ENCODE results near the gene DNAJB8. TPM values are rescaled to one million over a fixed set of nuclear protein-coding genes. Genes with fewer than 3 reads are reported as not detected.

The DNAJB8 gene
- total and polyA plus RNA-seq, 9 of the 15 experiments (the other 6 are each of a cell fraction or from before 2014, with no cell fraction given): not detected

DNA sequence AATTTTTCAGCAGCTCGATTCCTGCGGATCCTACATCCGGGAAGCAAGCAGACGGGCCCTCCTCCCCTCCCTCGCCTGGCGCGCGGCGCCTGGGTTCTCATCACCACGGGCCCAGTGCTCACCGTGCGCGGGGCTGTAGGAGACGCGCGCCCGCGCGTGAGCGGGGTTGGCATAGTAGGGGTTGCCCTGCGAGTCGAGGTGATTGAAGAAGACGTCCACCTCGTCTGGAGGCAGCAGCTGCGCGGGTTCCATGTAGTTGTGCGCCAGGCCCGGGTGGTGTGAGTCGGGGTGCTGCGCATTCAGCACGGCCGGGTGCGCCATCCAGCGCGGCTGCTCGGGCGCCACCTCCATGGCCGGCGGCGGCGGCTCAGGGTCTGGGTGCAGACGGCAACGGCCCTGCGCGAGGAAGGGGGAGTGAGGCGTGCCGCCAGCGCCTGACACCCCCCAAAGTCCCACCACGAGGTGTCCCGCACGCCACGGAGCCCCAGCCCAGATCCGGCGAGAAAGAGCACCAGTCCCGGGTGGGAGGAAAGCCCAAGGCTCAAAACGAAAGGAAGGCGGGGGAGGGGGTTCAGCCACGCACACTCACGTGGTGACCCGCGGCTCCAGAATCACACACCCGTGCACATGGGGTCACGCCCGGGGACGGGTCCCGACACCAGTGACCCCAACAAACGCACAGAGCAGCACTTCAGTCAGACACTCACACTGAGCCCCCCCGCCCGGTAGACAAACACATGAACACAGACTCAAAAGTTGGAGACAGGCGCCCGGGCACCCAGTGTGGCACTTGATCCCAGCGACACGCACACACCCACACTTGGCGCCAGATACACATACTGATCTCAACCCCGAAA is 20.2 kb upstream of the DNAJB8 start:
- Histone ChIP-seq H4K20me1 (replicated peaks; ENCODE audit: control insufficient read depth, insufficient read depth, low read length) (peaks cover 26% of the 10 kb centered on the region), H3K9ac (ENCODE audit: insufficient read depth in 1 of 2, low read depth in 2 of 2, low read length in 2 of 2) (peak overlapping the region; percentile 98), H3K9me1 (ENCODE audit: control insufficient read depth, insufficient read depth, low read length) (no peaks in the 10 kb centered on the region), H3K79me2 (ENCODE audit: control insufficient read depth, insufficient read depth, low read length) (peaks cover 100% of the 10 kb centered on the region), H3K4me3 (peak overlapping the region; percentile 98), H3K27me3 (ENCODE audit: control insufficient read depth in 2 of 2, insufficient read depth in 2 of 2, low read length in 2 of 2) (no peaks in the 10 kb centered on the region), H3K4me1 (replicated peaks in 1 of 2; ENCODE audit: control insufficient read depth in 2 of 2, insufficient read depth in 2 of 2, low read length in 2 of 2) (peaks cover 13 to 72% of the 10 kb centered on the region in 2 experiments; a peak in 3 of 5 replicates), H3K9me3 (replicated peaks; ENCODE audit: control insufficient read depth, insufficient read depth, low read depth, low read length) (no peaks in the 10 kb centered on the region), H3K27ac (ENCODE audit: extremely low read depth, low read depth, low read length) (peak overlapping the region; percentile 98), H2AFZ (ENCODE audit: low read depth, low read length) (no peak overlapping the region), H3K36me3 (ENCODE audit: control insufficient read depth, insufficient read depth, low read length) (peaks cover 78% of the 10 kb centered on the region), H3K4me2 (ENCODE audit: insufficient read depth, low read length) (peak overlapping the region; percentile 92)
- ChIA-PET POLR2A (interaction anchor here (0.5 to 1.6 kb wide), 7 partner anchors 9 to 405 kb away, joined by 3 to 6 read pairs (median 3); no protein-coding TSS in a partner anchor), CTCF (ENCODE audit: low intra/inter-chr PET ratio) (no interaction called here)
- 2% methylated on average over 29 of the region's 75 CpGs for WGBS (ENCODE audit: insufficient coverage, low coverage, missing lambda C conversion rate)
- TSS peak; percentile 49 for BruUV-seq (replicated peaks)
- ATAC-seq (no peak), DNase-seq (ENCODE audit: extremely low read depth in 1 of 4, low spot score in 3 of 4) (peak in 2 of 4 experiments; percentile 27 to 57), FAIRE-seq (peak; percentile 29)
- in situ Hi-C loops (cut with MboI): no loop called here
- intact Hi-C loops (cut with micrococcal nuclease): loop anchor here (5.0 kb wide), 1 partner anchor 60 kb away; no protein-coding TSS in a partner anchor
- no peak for TF ChIP-seq DPF2 (IDR thresholded peaks at IDR 0.05)
- no peak for TF ChIP-seq MCM2 (IDR thresholded peaks at IDR 0.05; ENCODE audit: low read depth)
- no peak for TF ChIP-seq ZNF212 (CRISPR knock-in tag; IDR thresholded peaks at IDR 0.05)
- TF ChIP-seq RBFOX2 (IDR thresholded peaks at IDR 0.05; ENCODE audit: low read depth, low read length): peak; percentile 75
- TF ChIP-seq POLR3A (IDR thresholded peaks at IDR 0.05; ENCODE audit: borderline replicate concordance, extremely low read depth, insufficient read depth, insufficient read length): no peak
- TF ChIP-seq KDM4B (IDR thresholded peaks at IDR 0.05; ENCODE audit: borderline replicate concordance in 2 of 2, low read depth in 1 of 2): peak in 1 of 2 experiments; percentile 23; a peak in 1 of 4 replicates
- peak; percentile 75 for TF ChIP-seq HMGN3 (IDR thresholded peaks at IDR 0.05; ENCODE audit: borderline replicate concordance, extremely low read depth, insufficient read length, low read depth, low read length)
- TF ChIP-seq ZNF133 (CRISPR knock-in tag; IDR thresholded peaks at IDR 0.05): no peak
- TF ChIP-seq XRCC4 (IDR thresholded peaks at IDR 0.05; ENCODE audit: extremely low read depth, insufficient read depth, insufficient read length): no peak
- TF ChIP-seq COPS2 (conservative IDR thresholded peaks at IDR 0.05): no peak
- TF ChIP-seq NR2C1 (IDR thresholded peaks at IDR 0.05): no peak
- TF ChIP-seq NR2C1 (tag; IDR thresholded peaks at IDR 0.05): no peak
- TF ChIP-seq KDM5B (IDR thresholded peaks at IDR 0.05; ENCODE audit: insufficient replicate concordance, low read depth, low read length): peak; percentile 37
- TF ChIP-seq RBBP5 (IDR thresholded peaks at IDR 0.05; ENCODE audit: borderline replicate concordance, insufficient read depth, low read length, poor library complexity, severe bottlenecking): peak; percentile 83
- TF ChIP-seq U2AF1 (optimal IDR thresholded peaks at IDR 0.05; ENCODE audit: low read depth, low read length): peak; percentile 29
- peak; percentile 59 to 63; a peak in 3 of 4 replicates for TF ChIP-seq NRF1 (conservative IDR thresholded peaks at IDR 0.05 in 1 of 2, IDR thresholded peaks at IDR 0.05 in 1 of 2)
- peak; percentile 45 for TF ChIP-seq SAP30 (IDR thresholded peaks at IDR 0.05; ENCODE audit: borderline replicate concordance, insufficient read depth, low read depth, low read length, poor library complexity, severe bottlenecking)
- TF ChIP-seq ZNF232 (CRISPR knock-in tag; IDR thresholded peaks at IDR 0.05): no peak
- peak; percentile 35; the same call in 1 of the 2 replicates for TF ChIP-seq BHLHE40 (IDR thresholded peaks at IDR 0.05; ENCODE audit: low read length)
- TF ChIP-seq FIP1L1 (IDR thresholded peaks at IDR 0.05; ENCODE audit: low read depth, low read length, poor library complexity, severe bottlenecking): peak; percentile 48
- TF ChIP-seq HDAC1 (IDR thresholded peaks at IDR 0.05): no peak
- TF ChIP-seq SRSF3 (IDR thresholded peaks at IDR 0.05; ENCODE audit: insufficient read depth, low read length): 0 out of 2 replicates have a peak, but pooled peaks have one; percentile 22
- TF ChIP-seq HNRNPL (IDR thresholded peaks at IDR 0.05; ENCODE audit: low read depth, low read length): peak; percentile 32; the same call in 1 of the 2 replicates

Data from K562 (cell line).